ENCODE measurements around the gene NDFIP2. TPM values are rescaled to one million over a fixed set of nuclear protein-coding genes. Genes with fewer than 3 reads are reported as not detected.

NDFIP2 gene
- total RNA-seq, 2 donors from 2014 or later, result 84.2 to 130 TPM

GRCh38 chr13:79468402-79468801, 12.6 kb upstream of the NDFIP2 start:
- Histone ChIP-seq H3K4me3 (no peak overlapping the region), H3K4me1 (no peaks in the 10 kb centered on the region), H3K9me3 (no peaks in the 10 kb centered on the region), H3K27ac (no peak overlapping the region), H3K9ac (ENCODE audit: low read depth in 2 of 2, low read length in 2 of 2) (no peak overlapping the region), H3K27me3 (no peaks in the 10 kb centered on the region), H3K36me3 (no peaks in the 10 kb centered on the region)
- DNase-seq, result no peak
- intact Hi-C loops (cut with DNase I), result no loop called here
- no peak for TF ChIP-seq CTCF (IDR thresholded peaks at IDR 0.05)

GRCh38 chr13:79468819-79469218, 12.1 kb upstream of the NDFIP2 start:
- DNase-seq, result no peak
- intact Hi-C loops (cut with DNase I), result no loop called here
- no peaks in the 10 kb centered on the region for H3K36me3 ChIP-seq

GRCh38 chr13:79469608-79470007, 11.3 kb upstream of the NDFIP2 start:
- no peak for TF ChIP-seq CTCF (IDR thresholded peaks at IDR 0.05)
- no peaks in the 10 kb centered on the region for H3K27me3 ChIP-seq
- no peaks in the 10 kb centered on the region for H3K4me1 ChIP-seq
- H3K36me3 ChIP-seq, result no peaks in the 10 kb centered on the region
- no peak overlapping the region for H3K9ac ChIP-seq (ENCODE audit: low read depth in 2 of 2, low read length in 2 of 2)
- intact Hi-C loops (cut with DNase I), result no loop called here
- H3K9me3 ChIP-seq, result no peaks in the 10 kb centered on the region
- no peak overlapping the region for H3K4me3 ChIP-seq
- DNase-seq, result no peak
- H3K27ac ChIP-seq, result no peak overlapping the region

More at GRCh38 chr13:79468819-79469218, 12.1 kb upstream of the NDFIP2 start:
- H3K9ac ChIP-seq (ENCODE audit: low read depth in 2 of 2, low read length in 2 of 2), result no peak overlapping the region
- TF ChIP-seq CTCF (IDR thresholded peaks at IDR 0.05), result no peak
- H3K4me1 ChIP-seq, result no peaks in the 10 kb centered on the region
- H3K4me3 ChIP-seq, result no peak overlapping the region
- H3K27me3 ChIP-seq, result no peaks in the 10 kb centered on the region
- H3K27ac ChIP-seq, result no peak overlapping the region
- no peaks in the 10 kb centered on the region for H3K9me3 ChIP-seq

DNA sequence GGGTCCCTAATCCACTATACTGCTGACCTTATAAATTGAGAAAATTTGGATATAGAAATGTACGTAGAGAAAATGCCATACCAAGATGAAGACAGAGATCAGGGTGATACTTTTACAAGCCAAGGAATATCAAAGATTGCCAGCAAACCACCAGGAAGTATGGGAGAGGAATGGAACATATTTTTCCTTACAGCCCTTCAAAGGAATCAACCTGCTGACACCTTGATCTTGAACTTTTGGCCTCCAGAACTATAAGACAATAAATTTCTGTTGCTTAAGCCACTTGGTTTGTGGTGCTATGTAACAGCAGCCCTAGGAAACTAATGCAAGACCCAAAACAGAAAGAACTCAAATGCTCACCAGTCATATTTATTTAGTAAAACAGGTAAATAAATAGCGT, 10.3 kb upstream of the NDFIP2 start:
- Histone ChIP-seq H3K36me3 (no peaks in the 10 kb centered on the region), H3K9ac (ENCODE audit: low read depth in 2 of 2, low read length in 2 of 2) (no peak overlapping the region), H3K4me1 (no peaks in the 10 kb centered on the region), H3K4me3 (no peak overlapping the region), H3K27me3 (no peaks in the 10 kb centered on the region), H3K27ac (no peak overlapping the region), H3K9me3 (no peaks in the 10 kb centered on the region)
- no peak for TF ChIP-seq CTCF (IDR thresholded peaks at IDR 0.05)
- intact Hi-C loops (cut with DNase I), result no loop called here
- DNase-seq, result no peak

GRCh38 chr13:79475569-79475968, 5.4 kb upstream of the NDFIP2 start:
- no peak overlapping the region for H3K4me3 ChIP-seq
- H3K27me3 ChIP-seq, result no peaks in the 10 kb centered on the region
- H3K9me3 ChIP-seq, result no peaks in the 10 kb centered on the region
- no peaks in the 10 kb centered on the region for H3K36me3 ChIP-seq
- H3K27ac ChIP-seq, result no peak overlapping the region
- H3K9ac ChIP-seq (ENCODE audit: low read depth in 2 of 2, low read length in 2 of 2), result no peak overlapping the region
- no peaks in the 10 kb centered on the region for H3K4me1 ChIP-seq
- intact Hi-C loops (cut with DNase I), result no loop called here
- no peak for TF ChIP-seq CTCF (IDR thresholded peaks at IDR 0.05)
- no peak for DNase-seq

DNA sequence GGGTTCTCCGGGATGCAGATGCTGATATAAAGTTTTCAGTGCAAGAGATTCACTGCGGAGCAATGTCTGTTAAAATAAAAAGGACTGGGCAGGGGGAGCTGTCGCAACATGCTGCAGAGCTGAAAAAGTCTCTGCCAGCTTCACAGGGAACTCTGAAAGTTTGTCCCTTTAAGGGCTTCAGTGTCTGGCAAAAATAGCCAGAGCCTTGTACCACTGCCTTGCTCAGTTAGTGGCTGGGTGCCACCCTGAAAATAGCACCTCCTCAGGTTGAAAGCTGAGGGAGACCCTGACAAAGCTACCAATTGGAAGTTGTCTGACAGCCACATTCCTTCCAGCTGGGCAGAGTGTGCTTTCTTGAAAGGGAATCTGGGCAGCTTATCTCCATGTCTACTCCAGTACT, 3.0 kb upstream of the NDFIP2 start:
- DNase-seq, result no peak
- H3K9me3 ChIP-seq, result no peaks in the 10 kb centered on the region
- no peak overlapping the region for H3K4me3 ChIP-seq
- intact Hi-C loops (cut with DNase I), result no loop called here
- no peak overlapping the region for H3K27ac ChIP-seq
- H3K9ac ChIP-seq (ENCODE audit: low read depth in 2 of 2, low read length in 2 of 2), result no peak overlapping the region
- H3K4me1 ChIP-seq, result no peaks in the 10 kb centered on the region
- H3K27me3 ChIP-seq, result no peaks in the 10 kb centered on the region
- H3K36me3 ChIP-seq, result no peaks in the 10 kb centered on the region
- TF ChIP-seq CTCF (IDR thresholded peaks at IDR 0.05), result no peak
